Kidney (tissue), 14 donors: ENCODE results near the gene ETV6. TPM values are rescaled to one million over a fixed set of nuclear protein-coding genes. Genes with fewer than 3 reads are reported as not detected.

Experiments
- DNase-seq, 5 donors: peaks; one replicate each; pipeline ENCODE4 v3.0.0-alpha.2; 2013 to 2020
- FAIRE-seq: peaks from 2 replicates; lab custom pipeline; 2012; peaks lifted over from hg19 to GRCh38; lab: Jason Lieb, UNC
- H3K27ac ChIP-seq, 2 donors: one replicate each; pipeline ENCODE4 v1.7.0; 2013; ENCODE audit warnings: low read depth in 2 of 2, low read length in 2 of 2, inconsistent platforms in 1 of 2
- H3K27me3 ChIP-seq: one replicate; pipeline ENCODE4 v1.7.1; 2013; ENCODE audit warnings: low read length, inconsistent platforms; ENCODE audit not compliant: control insufficient read depth, insufficient read depth
- H3K36me3 ChIP-seq, 3 donors: one replicate each; pipeline versions ENCODE4 v1.7.0 to v1.7.1; 2013; ENCODE audit warnings: low read length in 3 of 3, control low read depth in 1 of 3, inconsistent platforms in 1 of 3; ENCODE audit not compliant: insufficient read depth in 3 of 3, control insufficient read depth in 2 of 3
- H3K4me1 ChIP-seq, 3 donors: one replicate each; pipeline versions ENCODE4 v1.7.0 to v1.7.1; 2013; ENCODE audit warnings: low read length in 3 of 3, inconsistent platforms in 1 of 3, low read depth in 1 of 3; ENCODE audit not compliant: control insufficient read depth in 2 of 3, insufficient read depth in 2 of 3
- H3K4me3 ChIP-seq, 3 donors: one replicate each; pipeline versions ENCODE4 v1.7.0 to v1.8.1; 2013; ENCODE audit warnings: low read length in 3 of 3, control low read depth in 1 of 3, inconsistent platforms in 1 of 3
- H3K9ac ChIP-seq, 3 donors: one replicate each; pipeline versions ENCODE4 v1.7.0 to v1.7.1; 2013; ENCODE audit warnings: low read length in 3 of 3, control low read depth in 1 of 3, inconsistent platforms in 1 of 3
- H3K9me3 ChIP-seq, 3 donors: one replicate each; pipeline versions ENCODE4 v1.7.0 to v1.7.1; 2013; ENCODE audit warnings: low read length in 3 of 3, control low read depth in 1 of 3, inconsistent platforms in 1 of 3; ENCODE audit not compliant: control insufficient read depth in 2 of 3, insufficient read depth in 1 of 3
- CTCF ChIP-seq: IDR thresholded peaks from 3 replicates; pipeline ENCODE4 v1.5.1; 2012; ENCODE audit warnings: mild to moderate bottlenecking, moderate library complexity, borderline replicate concordance; ENCODE audit not compliant: insufficient read depth; ENCODE audit errors: extremely low read depth
- intact Hi-C: fragments of 100-400 bp; cut with DNase I; formaldehyde crosslinking; loops from one replicate; pipeline ENCODE4 v1.11.1; 2022
- polyA plus RNA-seq: library from polyadenylated mRNA; stranded (reverse); fragments of 350-450 nt; fragmentation: Illumina TruSeq; extraction: RNeasy Lipid Tissue Mini Kit (QIAGEN cat#74804); gene quantifications from one replicate; pipeline ENCODE4 v1.2.3, GENCODE V29; 2014; ENCODE audit warnings: low read depth, low replicate concordance; ENCODE audit not compliant: insufficient read depth
- total RNA-seq: library from RNA; stranded (reverse); fragmentation: NEBNext Ultra II Directional; extraction: Animal tissue kit (Norgen Biotek cat#: 25700); gene quantifications from one replicate; pipeline ENCODE4 v1.2.1, GENCODE V29; 2021
- donor health status: control.
- donor health status: control.
- donor health status: control.
- donor health status: control.
- donor health status: control.
- donor health status: DM: yes; HTN: yes; CAD: no.
- donor health status: Normal renal cell carcinoma (clear cell type).

Gene ETV6
- total and polyA plus RNA-seq, 2 donors from 2014 or later, result 5.2 to 59.8 TPM

DNA sequence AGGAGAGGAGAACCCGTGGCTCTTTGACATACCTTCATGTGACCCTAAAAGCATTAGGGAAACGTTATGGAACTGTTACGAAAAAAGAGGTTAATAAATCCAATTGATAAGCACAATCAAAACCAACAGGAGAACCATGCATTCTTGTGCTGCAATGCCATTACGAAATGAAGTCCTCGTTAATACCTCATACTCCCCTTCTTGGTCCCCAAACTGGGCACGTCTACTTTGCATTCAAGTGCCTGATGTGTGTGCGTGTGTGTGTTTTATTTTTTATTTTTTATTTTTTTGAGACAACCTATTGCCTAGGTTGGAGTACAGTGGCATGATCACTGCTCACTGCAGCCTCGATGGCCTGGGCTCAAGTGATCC lies 150.0 kb downstream of the ETV6 start:
- Histone ChIP-seq H3K9ac (no peak overlapping the region), H3K4me1 (peaks cover 0 to 11% (median 6%) of the 10 kb centered on the region in 3 donors), H3K36me3 (no peaks in the 10 kb centered on the region), H3K27me3 (no peaks in the 10 kb centered on the region), H3K4me3 (no peak overlapping the region), H3K27ac (peak overlapping the region in 1 of 2 donors; percentile 3), H3K9me3 (no peaks in the 10 kb centered on the region)
- intact Hi-C loops, result no loop called here
- FAIRE-seq (no peak), DNase-seq (no peak)
- no peak for TF ChIP-seq CTCF

DNA sequence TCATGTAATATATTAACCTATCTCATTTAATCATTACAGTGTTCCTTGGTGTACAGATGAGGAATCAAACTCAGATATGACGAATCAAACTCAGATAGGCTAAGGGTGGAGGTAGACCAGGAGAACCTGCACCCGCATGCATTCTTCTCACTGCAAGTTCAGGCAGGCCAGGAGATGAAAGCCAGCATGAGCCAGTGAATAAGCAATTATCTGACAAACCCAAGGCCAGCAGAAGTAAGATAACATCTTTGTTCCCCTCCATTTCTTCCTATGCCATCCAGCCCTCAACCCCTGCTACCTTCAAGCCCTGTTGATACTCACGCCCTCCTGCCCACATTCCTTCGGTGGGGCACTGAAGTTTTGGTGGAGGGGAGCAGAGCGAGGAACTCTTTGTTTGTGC lies 152.2 kb downstream of the ETV6 start:
- no peak for DNase-seq
- Histone ChIP-seq H3K27me3 (no peaks in the 10 kb centered on the region), H3K9ac (no peak overlapping the region), H3K9me3 (no peaks in the 10 kb centered on the region), H3K4me3 (no peak overlapping the region), H3K4me1 (peaks cover 0 to 6% (median 5%) of the 10 kb centered on the region in 3 donors), H3K27ac (no peak overlapping the region), H3K36me3 (no peaks in the 10 kb centered on the region)
- no peak for TF ChIP-seq CTCF
- intact Hi-C loops, result no loop called here
- no peak for FAIRE-seq

DNA sequence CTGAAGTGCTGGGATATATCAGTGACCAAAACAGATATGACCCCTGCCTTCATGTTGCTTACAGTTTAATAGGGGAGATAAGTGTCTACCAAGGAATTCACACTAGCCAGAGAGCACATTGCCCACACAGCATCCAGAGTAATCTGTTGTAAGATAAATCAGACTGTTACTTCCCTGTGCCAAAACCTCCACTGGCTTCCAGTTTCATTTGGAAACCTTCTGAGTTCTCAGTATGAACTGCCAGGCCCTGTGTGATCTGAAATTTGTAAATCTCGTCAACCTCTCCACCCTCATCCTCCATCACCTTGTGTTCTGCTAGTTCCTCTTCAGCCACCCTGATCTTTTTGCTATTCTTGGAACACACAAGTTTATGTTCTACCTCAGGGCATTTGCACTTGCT lies 154.7 kb downstream of the ETV6 start:
- no peak for TF ChIP-seq CTCF
- no peaks in the 10 kb centered on the region for H3K36me3 ChIP-seq
- intact Hi-C loops, result no loop called here
- H3K4me1 ChIP-seq, result peaks cover 0 to 6% (median 4%) of the 10 kb centered on the region in 3 donors
- FAIRE-seq (no peak), DNase-seq (no peak)
- no peaks in the 10 kb centered on the region for H3K27me3 ChIP-seq
- no peak overlapping the region for H3K9ac ChIP-seq
- H3K4me3 ChIP-seq, result no peak overlapping the region
- H3K27ac ChIP-seq, result no peak overlapping the region
- no peaks in the 10 kb centered on the region for H3K9me3 ChIP-seq

DNA sequence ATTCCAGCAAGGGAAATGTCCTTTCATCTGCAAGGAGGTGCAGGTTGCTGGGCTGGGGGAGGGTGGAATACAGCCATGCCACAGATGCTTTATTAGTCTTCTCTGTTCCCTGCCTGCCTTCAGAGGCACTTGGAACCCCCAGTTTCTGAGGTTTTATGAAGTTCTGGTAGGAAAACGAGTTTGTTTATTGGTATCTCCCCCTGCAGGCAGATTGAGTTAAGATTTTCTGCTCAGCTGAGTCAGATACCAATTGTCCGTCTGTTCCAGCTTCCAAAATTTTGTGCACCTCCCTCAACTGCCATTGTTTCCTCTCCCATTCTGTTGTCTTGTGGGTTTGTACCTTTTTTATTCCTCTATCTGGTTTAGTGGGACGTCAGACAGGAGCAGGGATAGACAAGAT lies 155.6 kb downstream of the ETV6 start:
- H3K4me3 ChIP-seq, result no peak overlapping the region
- H3K9ac ChIP-seq, result no peak overlapping the region
- H3K9me3 ChIP-seq, result no peaks in the 10 kb centered on the region
- peak; percentile 13 for TF ChIP-seq CTCF
- FAIRE-seq, result no peak
- no peak for DNase-seq
- no peaks in the 10 kb centered on the region for H3K27me3 ChIP-seq
- no peak overlapping the region for H3K27ac ChIP-seq
- peaks cover 0 to 6% (median 2%) of the 10 kb centered on the region in 3 donors for H3K4me1 ChIP-seq
- intact Hi-C loops, result no loop called here
- H3K36me3 ChIP-seq, result no peaks in the 10 kb centered on the region
